Progenitor cell of endocrine pancreas (in vitro differentiated cells): Measurements from ENCODE around the gene KLHL4. TPM values are rescaled to one million over a fixed set of nuclear protein-coding genes. Genes with fewer than 3 reads are reported as not detected.
"Not testable (repeated sequence)": the region's sequence is repeated elsewhere in the genome, so short reads cannot be mapped to it uniquely, and the experiment has no call there.

Source experiments
- DNase-seq: peaks from one replicate; pipeline ENCODE4 v3.0.0; 2021; ENCODE audit warnings: low spot score; ENCODE audit not compliant: unreplicated experiment
- H3K27ac Mint-ChIP-seq: 2 replicates; pipeline ENCODE4 v1.8.0; 2021; ENCODE audit warnings: mild to moderate bottlenecking, moderate library complexity, mixed read lengths
- H3K27me3 Mint-ChIP-seq: 2 replicates; pipeline ENCODE4 v1.8.0; 2021; ENCODE audit warnings: mixed read lengths
- H3K36me3 Mint-ChIP-seq: 2 replicates; pipeline ENCODE4 v1.8.0; 2022; ENCODE audit warnings: mixed read lengths; ENCODE audit not compliant: insufficient read depth
- H3K4me1 Mint-ChIP-seq: 2 replicates; pipeline ENCODE4 v1.8.0; 2021; ENCODE audit warnings: low read depth, mixed read lengths
- H3K4me3 Mint-ChIP-seq: 2 replicates; pipeline ENCODE4 v1.8.0; 2021; ENCODE audit warnings: low read depth, mild to moderate bottlenecking, moderate library complexity, mixed read lengths
- H3K9me3 Mint-ChIP-seq: 2 replicates; pipeline ENCODE4 v1.8.0; 2021; ENCODE audit warnings: low read depth, mixed read lengths
- CTCF ChIP-seq: fragments of 200-600 bp; sonication (generic); IDR thresholded peaks from one replicate; pipeline ENCODE4 v1.5.0; 2021; ENCODE audit warnings: antibody characterized with exemption, mild to moderate bottlenecking; ENCODE audit not compliant: unreplicated experiment
- total RNA-seq: library from RNA; stranded (reverse); gene quantifications from 2 replicates; pipeline ENCODE4 v1.2.1, GENCODE V29; 2021

KLHL4 gene
- total RNA-seq, 1 donor from 2014 or later, result 0.74 TPM

- H3K4me1 Mint-ChIP-seq, result no peaks in the 10 kb centered on the region
- peaks cover 2% of the 10 kb centered on the region for H3K36me3 Mint-ChIP-seq
- no peak for DNase-seq
- H3K27ac Mint-ChIP-seq, result no peak overlapping the region
- peaks cover 3% of the 10 kb centered on the region for H3K27me3 Mint-ChIP-seq
- H3K9me3 Mint-ChIP-seq, result peaks cover 17% of the 10 kb centered on the region
- H3K4me3 Mint-ChIP-seq, result no peak overlapping the region
- TF ChIP-seq CTCF, result no peak
Observed at GRCh38 chrX:87687703-87688102, 170.1 kb downstream of the KLHL4 start.

- H3K27ac Mint-ChIP-seq, H3K27me3 Mint-ChIP-seq, H3K4me1 Mint-ChIP-seq, DNase-seq, H3K4me3 Mint-ChIP-seq, H3K36me3 Mint-ChIP-seq: not testable (repeated sequence)
- peaks cover 17% of the 10 kb centered on the region for H3K9me3 Mint-ChIP-seq
Observed at GRCh38 chrX:87688113-87688748, 170.6 kb downstream of the KLHL4 start.

GRCh38 chrX:87689218-87689617, 171.6 kb downstream of the KLHL4 start:
- not testable (repeated sequence) for H3K27ac Mint-ChIP-seq, DNase-seq, H3K36me3 Mint-ChIP-seq, H3K4me1 Mint-ChIP-seq, H3K27me3 Mint-ChIP-seq, H3K4me3 Mint-ChIP-seq
- peaks cover 17% of the 10 kb centered on the region for H3K9me3 Mint-ChIP-seq

GRCh38 chrX:87693204-87693603, 175.6 kb downstream of the KLHL4 start:
- Mint-ChIP-seq H3K4me3 (no peak overlapping the region), H3K4me1 (no peaks in the 10 kb centered on the region), H3K9me3 (peaks cover 14% of the 10 kb centered on the region), H3K27ac (no peak overlapping the region), H3K36me3 (peaks cover 2% of the 10 kb centered on the region), H3K27me3 (no peaks in the 10 kb centered on the region)
- TF ChIP-seq CTCF, result no peak
- DNase-seq, result no peak

GRCh38 chrX:87697409-87697808, 179.8 kb downstream of the KLHL4 start:
- no peak for TF ChIP-seq CTCF
- H3K4me3 Mint-ChIP-seq, result no peak overlapping the region
- no peaks in the 10 kb centered on the region for H3K9me3 Mint-ChIP-seq
- no peaks in the 10 kb centered on the region for H3K27me3 Mint-ChIP-seq
- H3K27ac Mint-ChIP-seq, result no peak overlapping the region
- DNase-seq, result no peak
- peaks cover 11% of the 10 kb centered on the region for H3K4me1 Mint-ChIP-seq
- H3K36me3 Mint-ChIP-seq, result no peaks in the 10 kb centered on the region

- no peaks in the 10 kb centered on the region for H3K27me3 Mint-ChIP-seq
- H3K27ac Mint-ChIP-seq, result no peak overlapping the region
- H3K9me3 Mint-ChIP-seq, result peaks cover 11% of the 10 kb centered on the region
- H3K36me3 Mint-ChIP-seq, result peaks cover 3% of the 10 kb centered on the region
- H3K4me1 Mint-ChIP-seq, result peaks cover 11% of the 10 kb centered on the region
- no peak for DNase-seq
- TF ChIP-seq CTCF, result no peak
- H3K4me3 Mint-ChIP-seq, result no peak overlapping the region
Observed at GRCh38 chrX:87702795-87703194, 185.2 kb downstream of the KLHL4 start.

- not testable (repeated sequence) for H3K27ac Mint-ChIP-seq
Observed at GRCh38 chrX:87703469-87703868, 185.9 kb downstream of the KLHL4 start.

More at GRCh38 chrX:87703469-87703868, 185.9 kb downstream of the KLHL4 start:
- not testable (repeated sequence) for H3K27me3 Mint-ChIP-seq, H3K36me3 Mint-ChIP-seq, DNase-seq, H3K4me3 Mint-ChIP-seq
- peaks cover 11% of the 10 kb centered on the region for H3K4me1 Mint-ChIP-seq
- H3K9me3 Mint-ChIP-seq, result peaks cover 17% of the 10 kb centered on the region
